RWPE2 (cell line): Measurements from ENCODE around the gene LAMC1.

ENCODE experiments used
- ATAC-seq: fragments of 200-7000 bp; cut with Tn5 transposase; 3 replicates; pipeline ENCODE4 v1.9.1; 2021; ENCODE audit warnings: low read depth
- DNase-seq: peaks from one replicate; pipeline ENCODE4 v3.0.0-alpha.2; 2020; ENCODE audit warnings: low spot score
- H3K27ac ChIP-seq: fragments of 450-650 bp; 2 replicates; pipeline ENCODE4 v1.5.1; 2017; ENCODE audit warnings: mild to moderate bottlenecking; ENCODE audit not compliant: poor library complexity, severe bottlenecking
- H3K27me3 ChIP-seq: fragments of 250-450 bp; sonication (Bioruptor Pico); 2 replicates; pipeline ENCODE4 v1.5.1; 2021; ENCODE audit warnings: mild to moderate bottlenecking, moderate library complexity; ENCODE audit not compliant: insufficient read depth, poor library complexity, severe bottlenecking
- H3K36me3 ChIP-seq: fragments of 250-450 bp; sonication (Bioruptor Pico); 2 replicates; pipeline ENCODE4 v1.5.1; 2020; ENCODE audit warnings: low read depth, mild to moderate bottlenecking, moderate library complexity
- H3K4me1 ChIP-seq: fragments of 250-450 bp; sonication (Bioruptor Pico); 2 replicates; pipeline ENCODE4 v1.5.1; 2021; ENCODE audit warnings: mild to moderate bottlenecking, moderate library complexity; ENCODE audit not compliant: insufficient read depth, poor library complexity, severe bottlenecking
- H3K4me3 ChIP-seq: fragments of 250-450 bp; sonication (Bioruptor Pico); 2 replicates; pipeline ENCODE4 v1.5.1; 2021; ENCODE audit warnings: mild to moderate bottlenecking, moderate library complexity; ENCODE audit not compliant: severe bottlenecking
- H3K9me3 ChIP-seq: fragments of 250-450 bp; sonication (Bioruptor Pico); 2 replicates; pipeline ENCODE4 v1.5.1; 2021; ENCODE audit warnings: mild to moderate bottlenecking, moderate library complexity; ENCODE audit not compliant: severe bottlenecking
- CTCF ChIP-seq: fragments of 450-650 bp; IDR thresholded peaks from one replicate; pipeline ENCODE4 v1.5.1; 2017; ENCODE audit warnings: mild to moderate bottlenecking, moderate library complexity; ENCODE audit not compliant: poor library complexity, severe bottlenecking

The LAMC1 gene

GRCh38 chr1:183179033-183179432, 155.8 kb downstream of the LAMC1 start:
- no peaks in the 10 kb centered on the region for H3K9me3 ChIP-seq
- no peak overlapping the region for H3K4me3 ChIP-seq
- no peak for DNase-seq
- peak overlapping the region; percentile 96 for H3K27ac ChIP-seq
- H3K36me3 ChIP-seq = no peaks in the 10 kb centered on the region
- no peaks in the 10 kb centered on the region for H3K27me3 ChIP-seq
- no peak for ATAC-seq
- H3K4me1 ChIP-seq = peaks cover 18% of the 10 kb centered on the region
- no peak for TF ChIP-seq CTCF

GRCh38 chr1:183180218-183180617, 157.0 kb downstream of the LAMC1 start:
- Histone ChIP-seq H3K27me3 (no peaks in the 10 kb centered on the region), H3K27ac (peak overlapping the region; percentile 96), H3K36me3 (no peaks in the 10 kb centered on the region), H3K4me1 (peaks cover 23% of the 10 kb centered on the region), H3K9me3 (no peaks in the 10 kb centered on the region), H3K4me3 (no peak overlapping the region)
- DNase-seq (no peak), ATAC-seq (peak; percentile 69)
- no peak for TF ChIP-seq CTCF

- Histone ChIP-seq H3K27ac (peak overlapping the region; percentile 96), H3K4me1 (peaks cover 27% of the 10 kb centered on the region), H3K36me3 (no peaks in the 10 kb centered on the region), H3K9me3 (no peaks in the 10 kb centered on the region), H3K27me3 (no peaks in the 10 kb centered on the region), H3K4me3 (no peak overlapping the region)
- ATAC-seq = peak; percentile 79
- no peak for TF ChIP-seq CTCF
- peak; percentile 67 for DNase-seq
Observed at GRCh38 chr1:183180634-183181056, 157.4 kb downstream of the LAMC1 start.

- peak; percentile 94 for ATAC-seq
- peak within 1 kb of the TSS; percentile 49 for H3K4me3 ChIP-seq
- H3K9me3 ChIP-seq = no peaks in the 10 kb centered on the region
- peaks cover 44% of the 10 kb centered on the region for H3K4me1 ChIP-seq
- H3K27ac ChIP-seq = peak within 1 kb of the TSS; percentile 96
- DNase-seq = peak; percentile 95
- peaks cover 38% of the 10 kb centered on the region for H3K36me3 ChIP-seq
- peak; percentile 73 for TF ChIP-seq CTCF
- H3K27me3 ChIP-seq = no peaks in the 10 kb centered on the region
Observed at GRCh38 chr1:183185941-183186490, 162.8 kb downstream of the LAMC1 start, which contains the start of gene LAMC2. Gene LAMC2 (plus strand): TSS chr1:183186264. CDS start chr1:183186353, 89 bp downstream.

GRCh38 chr1:183186841-183187240, 163.6 kb downstream of the LAMC1 start:
- H3K4me1 ChIP-seq = peaks cover 50% of the 10 kb centered on the region
- TF ChIP-seq CTCF = no peak
- H3K27me3 ChIP-seq = no peaks in the 10 kb centered on the region
- H3K4me3 ChIP-seq = peak overlapping the region; percentile 49
- no peaks in the 10 kb centered on the region for H3K9me3 ChIP-seq
- H3K36me3 ChIP-seq = peaks cover 45% of the 10 kb centered on the region
- ATAC-seq (no peak), DNase-seq (no peak)
- peak overlapping the region; percentile 96 for H3K27ac ChIP-seq
